GM23338 (cell line): ENCODE results near the gene DDAH2.

Source experiments
- CREB1 ChIP-seq: fragments of 250-450 bp; sonication (Bioruptor Pico); IDR thresholded peaks from 2 replicates; pipeline ENCODE4 v1.5.0; 2020; ENCODE audit warnings: low read depth, mild to moderate bottlenecking, moderate library complexity
- CTCF ChIP-seq, 2 experiments: fragments of 200-600 bp in 1 of 2; sonication (generic) in 1 of 2; conservative IDR thresholded peaks; 2 replicates each; pipeline versions ENCODE4 v1.5.1 to v1.6.1; 2016 to 2017; ENCODE audit warnings: antibody characterized with exemption in 2 of 2, low read depth in 2 of 2, mild to moderate bottlenecking in 2 of 2, moderate library complexity in 1 of 2
- EZH2 ChIP-seq: fragments of 200-600 bp; sonication (generic); IDR thresholded peaks from one replicate; pipeline ENCODE4 v1.8.0; 2017; ENCODE audit warnings: antibody characterized with exemption, mild to moderate bottlenecking, low read depth; ENCODE audit not compliant: unreplicated experiment
- JUNB ChIP-seq: IDR thresholded peaks from one replicate; pipeline ENCODE4 v1.6.1; 2016; ENCODE audit warnings: antibody characterized with exemption; ENCODE audit not compliant: unreplicated experiment
- NANOG ChIP-seq: IDR thresholded peaks from 2 replicates; pipeline ENCODE4 v1.6.1; 2016; ENCODE audit warnings: antibody characterized with exemption, borderline replicate concordance
- STAT1 ChIP-seq: IDR thresholded peaks from one replicate; pipeline ENCODE4 v1.6.1; 2016; ENCODE audit warnings: antibody characterized with exemption; ENCODE audit not compliant: unreplicated experiment

GRCh38 chr6:31712296-31712695 lies 16.8 kb downstream of the DDAH2 start:
- no peak for TF ChIP-seq CREB1 (CRISPR knock-in tag)
- TF ChIP-seq CTCF (conservative IDR thresholded peaks at IDR 0.05; ENCODE audit: low read depth in 2 of 2): 0 out of 4 replicates have a peak, but pooled peaks of 1 of the 2 experiments have one; percentile 18
- no peak for TF ChIP-seq EZH2
- TF ChIP-seq STAT1: no peak
- no peak for TF ChIP-seq NANOG
- TF ChIP-seq JUNB: no peak
